GM12801 (cell line): ENCODE measurements around the gene SNRPD2.

Source experiments
- CTCF ChIP-seq: IDR thresholded peaks from one replicate; pipeline ENCODE4 v1.5.1; 2011; ENCODE audit warnings: control low read depth; ENCODE audit not compliant: insufficient read length; ENCODE audit errors: extremely low read depth

Gene SNRPD2

GRCh38 chr19:45667620-45668341 is 24.0 kb downstream of the SNRPD2 start, which contains the start of gene GIPR:
Gene GIPR, plus strand, starts transcription at chr19:45668221. Its CDS starts 1,300 bp downstream, at chr19:45669521.
- TF ChIP-seq CTCF = no peak

GRCh38 chr19:45664575-45664974 is 27.2 kb downstream of the SNRPD2 start:
- no peak for TF ChIP-seq CTCF

- TF ChIP-seq CTCF = no peak
Measured at GRCh38 chr19:45663800-45664199, 28.0 kb downstream of the SNRPD2 start.

GRCh38 chr19:45660636-45661035 is 31.1 kb downstream of the SNRPD2 start:
- no peak for TF ChIP-seq CTCF

GRCh38 chr19:45659096-45659729 is 32.5 kb downstream of the SNRPD2 start:
- TF ChIP-seq CTCF = no peak

- no peak for TF ChIP-seq CTCF
Measured at GRCh38 chr19:45657520-45658167, 34.1 kb downstream of the SNRPD2 start.

- TF ChIP-seq CTCF = no peak
Measured at GRCh38 chr19:45655073-45655472, 36.7 kb downstream of the SNRPD2 start.
